AG08395 (cell line): ENCODE results near the gene TEX22.

Experiments
- DNase-seq: peaks from one replicate; pipeline ENCODE4 v3.0.0; 2012; ENCODE audit warnings: mixed read lengths, low spot score

TEX22 gene

DNA sequence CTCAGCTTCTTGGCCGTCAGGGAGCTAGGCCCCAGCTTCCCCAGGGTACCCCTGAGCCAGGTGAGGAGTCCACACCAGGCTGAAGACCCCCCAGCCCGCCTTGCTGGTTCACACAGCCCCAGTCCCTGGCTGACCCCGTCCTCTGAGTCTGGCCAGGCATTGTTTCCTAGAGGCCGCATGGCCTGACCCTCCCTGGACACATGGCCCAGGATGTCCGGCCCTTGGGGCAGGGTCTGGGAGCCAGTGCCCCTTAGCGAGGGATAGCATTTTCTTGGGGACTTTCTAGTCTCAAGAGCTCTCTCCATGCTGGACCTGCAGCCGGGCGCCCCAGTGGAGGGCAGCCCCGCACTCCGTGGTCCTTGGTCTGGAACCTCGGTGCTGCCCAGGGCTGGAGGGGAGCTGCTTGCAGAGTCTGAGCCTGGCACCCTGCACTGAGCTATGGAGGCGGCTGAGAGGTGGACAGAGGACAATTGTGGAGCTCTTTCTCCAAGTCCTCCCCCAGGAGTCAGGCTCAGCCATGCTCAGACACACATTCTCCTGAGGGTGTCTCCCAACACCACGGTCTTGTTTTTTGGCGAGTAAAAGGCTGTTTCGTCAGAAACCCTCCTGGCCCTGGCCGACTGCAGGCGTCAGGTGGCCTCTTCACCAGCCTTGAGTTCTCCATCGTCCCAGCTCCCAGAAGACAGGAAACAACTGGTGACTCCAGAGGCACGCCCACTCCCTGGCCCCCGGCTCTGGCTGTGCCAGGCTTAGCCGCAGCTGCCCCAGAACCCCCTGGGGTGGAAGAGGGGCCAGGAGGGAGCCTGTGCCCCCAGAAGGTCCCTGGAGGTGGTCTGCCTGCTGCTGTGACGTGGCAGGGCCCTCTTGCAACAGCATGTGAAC, 58.6 kb downstream of the TEX22 start:
- no peak for DNase-seq

DNA sequence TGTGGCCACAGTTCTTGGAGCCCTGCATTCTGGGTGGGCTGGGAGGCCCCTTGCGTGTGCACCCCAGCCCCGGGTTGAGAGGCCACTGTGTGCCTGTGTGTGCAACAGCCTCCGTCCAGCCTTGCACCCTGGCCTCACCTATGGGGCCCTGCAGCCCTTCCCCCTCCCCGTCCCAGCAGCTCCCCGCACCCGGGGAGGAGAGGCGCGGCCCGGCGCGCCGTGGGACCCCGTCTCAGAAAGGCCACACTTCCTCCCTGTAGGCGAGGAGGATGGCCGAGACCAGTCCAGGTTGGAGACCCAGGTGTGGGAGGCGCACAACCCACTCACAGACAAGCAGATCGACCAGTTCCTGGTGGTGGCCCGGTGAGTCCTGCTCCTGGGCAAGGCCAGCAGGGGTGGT, 59.7 kb downstream of the TEX22 start:
- DNase-seq = no peak

GRCh38 chr14:105458571-105458970, 60.2 kb downstream of the TEX22 start:
- no peak for DNase-seq

- no peak for DNase-seq
These were observed 61.8 kb downstream of the TEX22 start for GRCh38 chr14:105460116-105460515.

GRCh38 chr14:105460616-105461015, 62.3 kb downstream of the TEX22 start:
- no peak for DNase-seq

- no peak for DNase-seq
These were observed 63.6 kb downstream of the TEX22 start for GRCh38 chr14:105461903-105462302.
